Activated naive CD4-positive, alpha-beta T cell treated with anti-CD3 and anti-CD28 coated beads, Interleukin-2, amount 50 U/mL, for 72 hours (primary cell): ENCODE data around the gene SETD9. TPM values are rescaled to one million over a fixed set of nuclear protein-coding genes. Genes with fewer than 3 reads are reported as not detected.

Experiments used
- ATAC-seq, 2 donors: fragments of 150-1000 bp; cut with Tn5 transposase; 2 replicates each; pipeline ENCODE4 v1.10.0; 2021; ENCODE audit warnings: mild to moderate bottlenecking in 2 of 2, moderate library complexity in 2 of 2
- DNase-seq, 2 donors: peaks; one replicate each; pipeline ENCODE4 v3.0.0; 2021 to 2022; ENCODE audit warnings: low spot score in 2 of 2
- H3K27ac Mint-ChIP-seq, 2 donors: one replicate each; pipeline ENCODE4 v1.8.0; 2022; ENCODE audit warnings: mild to moderate bottlenecking in 2 of 2, mixed read lengths in 2 of 2
- H3K36me3 Mint-ChIP-seq, 2 donors: one replicate each; pipeline ENCODE4 v1.8.0; 2022; ENCODE audit warnings: mixed read lengths in 2 of 2
- H3K9me3 Mint-ChIP-seq, 2 donors: one replicate each; pipeline ENCODE4 v1.8.0; 2022; ENCODE audit warnings: mixed read lengths in 2 of 2
- total RNA-seq, 2 donors: library from RNA; stranded (reverse); gene quantifications; one replicate each; pipeline ENCODE4 v1.2.3, GENCODE V29; 2022

Gene SETD9
- 1 to 10 TPM; 4.6 to 9.4 TPM for total RNA-seq

GRCh38 chr5:56909294-56910209 lies at the start of gene SETD9:
SETD9 (plus strand) TSS chr5:56909596; CDS start chr5:56909646, 50 bp downstream.
- peaks cover 4 to 5% of the 10 kb centered on the region in 2 donors for H3K9me3 Mint-ChIP-seq
- peaks cover 0 to 17% of the 10 kb centered on the region in 2 donors for H3K36me3 Mint-ChIP-seq
- peak; percentile 92 to 97 for DNase-seq
- ATAC-seq = peak; percentile 81 to 86
- peak within 1 kb of the TSS; percentile 93 to 95 for H3K27ac Mint-ChIP-seq

- Mint-ChIP-seq H3K9me3 (peaks cover 0 to 3% of the 10 kb centered on the region in 2 donors), H3K36me3 (peaks cover 0 to 23% of the 10 kb centered on the region in 2 donors), H3K27ac (no peak overlapping the region)
- DNase-seq (no peak), ATAC-seq (no peak)
These were observed 47.4 kb upstream of the SETD9 start for GRCh38 chr5:56861893-56862485.

- H3K9me3 Mint-ChIP-seq = peaks cover 0 to 3% of the 10 kb centered on the region in 2 donors
- no peak overlapping the region for H3K27ac Mint-ChIP-seq
- no peak for DNase-seq
- ATAC-seq = no peak
- H3K36me3 Mint-ChIP-seq = peaks cover 0 to 23% of the 10 kb centered on the region in 2 donors
These were observed 46.5 kb upstream of the SETD9 start for GRCh38 chr5:56862909-56863308.

- Mint-ChIP-seq H3K9me3 (no peaks in the 10 kb centered on the region), H3K27ac (peak overlapping the region in 1 of 2 donors; percentile 3), H3K36me3 (peaks cover 14 to 33% of the 10 kb centered on the region in 2 donors)
- ATAC-seq (no peak), DNase-seq (no peak)
These were observed 37.6 kb upstream of the SETD9 start for GRCh38 chr5:56871777-56872176.

GRCh38 chr5:56873056-56873455 lies 36.3 kb upstream of the SETD9 start:
- Mint-ChIP-seq H3K36me3 (peaks cover 14 to 43% of the 10 kb centered on the region in 2 donors), H3K9me3 (no peaks in the 10 kb centered on the region), H3K27ac (peak overlapping the region in 1 of 2 donors; percentile 75)
- ATAC-seq (no peak), DNase-seq (no peak)

GRCh38 chr5:56876327-56876726 lies 33.1 kb upstream of the SETD9 start:
- Mint-ChIP-seq H3K27ac (peak overlapping the region in 1 of 2 donors; percentile 74), H3K36me3 (peaks cover 14 to 43% of the 10 kb centered on the region in 2 donors), H3K9me3 (no peaks in the 10 kb centered on the region)
- ATAC-seq (peak in 1 of 2 donors; percentile 53), DNase-seq (no peak)

- ATAC-seq = no peak
- no peaks in the 10 kb centered on the region for H3K9me3 Mint-ChIP-seq
- DNase-seq = no peak
- peaks cover 13 to 43% of the 10 kb centered on the region in 2 donors for H3K36me3 Mint-ChIP-seq
- H3K27ac Mint-ChIP-seq = no peak overlapping the region
These were observed 27.8 kb upstream of the SETD9 start for GRCh38 chr5:56881571-56881970.

GRCh38 chr5:56893251-56893951 lies 16.0 kb upstream of the SETD9 start:
- Mint-ChIP-seq H3K36me3 (peaks cover 7 to 31% of the 10 kb centered on the region in 2 donors), H3K27ac (no peak overlapping the region), H3K9me3 (no peaks in the 10 kb centered on the region)
- DNase-seq (no peak), ATAC-seq (no peak)

GRCh38 chr5:56896763-56897162 lies 12.6 kb upstream of the SETD9 start:
- Mint-ChIP-seq H3K36me3 (peaks cover 0 to 6% of the 10 kb centered on the region in 2 donors), H3K9me3 (no peaks in the 10 kb centered on the region), H3K27ac (no peak overlapping the region)
- no peak for DNase-seq
- no peak for ATAC-seq

- peaks cover 0 to 5% of the 10 kb centered on the region in 2 donors for H3K36me3 Mint-ChIP-seq
These were observed 11.2 kb upstream of the SETD9 start for GRCh38 chr5:56898213-56898612.

GRCh38 chr5:56900395-56900794 lies 9.0 kb upstream of the SETD9 start:
- Mint-ChIP-seq H3K27ac (no peak overlapping the region), H3K36me3 (no peaks in the 10 kb centered on the region), H3K9me3 (no peaks in the 10 kb centered on the region)
- DNase-seq = no peak
- peak; percentile 31 to 48 for ATAC-seq

More at GRCh38 chr5:56898213-56898612, 11.2 kb upstream of the SETD9 start:
- Mint-ChIP-seq H3K27ac (no peak overlapping the region), H3K9me3 (no peaks in the 10 kb centered on the region)
- ATAC-seq (no peak), DNase-seq (no peak)

GRCh38 chr5:56900858-56901578 lies 8.4 kb upstream of the SETD9 start:
- peak; percentile 52 to 58 for ATAC-seq
- Mint-ChIP-seq H3K36me3 (no peaks in the 10 kb centered on the region), H3K27ac (no peak overlapping the region), H3K9me3 (no peaks in the 10 kb centered on the region)
- peak in 1 of 2 donors; percentile 35 for DNase-seq

- Mint-ChIP-seq H3K36me3 (peaks cover 0 to 17% of the 10 kb centered on the region in 2 donors), H3K9me3 (peaks cover 4 to 5% of the 10 kb centered on the region in 2 donors), H3K27ac (peak overlapping the region; percentile 93 to 95)
- DNase-seq = no peak
- ATAC-seq = peak in 1 of 2 donors; percentile 57
These were observed 478 bp upstream of the SETD9 start for GRCh38 chr5:56908942-56909293.

GRCh38 chr5:56910210-56910965 lies 992 bp downstream of the SETD9 start:
- ATAC-seq (peak; percentile 25 to 32), DNase-seq (no peak)
- H3K27ac Mint-ChIP-seq = peak overlapping the region; percentile 93 to 94
- peaks cover 4 to 5% of the 10 kb centered on the region in 2 donors for H3K9me3 Mint-ChIP-seq
- peaks cover 0 to 17% of the 10 kb centered on the region in 2 donors for H3K36me3 Mint-ChIP-seq

GRCh38 chr5:56913766-56914165 lies 4.4 kb downstream of the SETD9 start:
- no peak for DNase-seq
- no peak for ATAC-seq
- Mint-ChIP-seq H3K27ac (no peak overlapping the region), H3K9me3 (no peaks in the 10 kb centered on the region), H3K36me3 (peaks cover 0 to 11% of the 10 kb centered on the region in 2 donors)

- Mint-ChIP-seq H3K36me3 (peaks cover 0 to 6% of the 10 kb centered on the region in 2 donors), H3K9me3 (no peaks in the 10 kb centered on the region), H3K27ac (no peak overlapping the region)
- DNase-seq = no peak
- no peak for ATAC-seq
These were observed 5.3 kb downstream of the SETD9 start for GRCh38 chr5:56914678-56915077.
